GM18951 (cell line): Measurements from ENCODE around the gene MIF4GD.
A peak's percentile ranks its signal among the peaks of the same experiment; 100 is the strongest.

Source experiments
- POLR2A ChIP-seq: IDR thresholded peaks from 4 replicates; pipeline ENCODE4 v1.6.1; 2011; ENCODE audit warnings: mild to moderate bottlenecking; ENCODE audit not compliant: insufficient read length, insufficient read depth; ENCODE audit errors: extremely low read depth
- in situ Hi-C: fragments of 300-500 bp; cut with MboI; formaldehyde crosslinking; loops from one replicate; pipeline ENCODE4 v1.12.0; 2022; ENCODE audit warnings: low sequenced_read_pairs, mixed read lengths, inconsistent platforms; ENCODE audit not compliant: unreplicated experiment

The MIF4GD gene, protein sequence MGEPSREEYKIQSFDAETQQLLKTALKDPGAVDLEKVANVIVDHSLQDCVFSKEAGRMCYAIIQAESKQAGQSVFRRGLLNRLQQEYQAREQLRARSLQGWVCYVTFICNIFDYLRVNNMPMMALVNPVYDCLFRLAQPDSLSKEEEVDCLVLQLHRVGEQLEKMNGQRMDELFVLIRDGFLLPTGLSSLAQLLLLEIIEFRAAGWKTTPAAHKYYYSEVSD

DNA sequence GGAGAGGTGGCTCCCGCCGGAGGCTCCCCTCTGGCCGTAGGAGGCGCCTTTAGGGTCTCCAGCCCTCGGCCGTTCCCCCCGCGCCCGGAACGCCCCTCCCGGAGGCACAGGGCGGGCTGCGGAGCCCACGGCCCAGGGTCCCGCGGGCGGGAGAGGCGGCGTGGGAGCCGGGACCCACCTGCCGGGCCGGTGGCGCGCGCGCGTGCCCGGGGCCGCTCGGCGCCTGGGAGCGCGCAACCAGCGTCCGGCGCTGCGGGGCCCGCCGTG is at the start of gene MIF4GD:
TSS of gene MIF4GD (minus strand) at position 266 of the 267 bp plus-strand sequence. CDS start 1,036 bp downstream, outside the sequence.
- TF ChIP-seq POLR2A = peak; percentile 65
- in situ Hi-C loops = no loop called here

DNA sequence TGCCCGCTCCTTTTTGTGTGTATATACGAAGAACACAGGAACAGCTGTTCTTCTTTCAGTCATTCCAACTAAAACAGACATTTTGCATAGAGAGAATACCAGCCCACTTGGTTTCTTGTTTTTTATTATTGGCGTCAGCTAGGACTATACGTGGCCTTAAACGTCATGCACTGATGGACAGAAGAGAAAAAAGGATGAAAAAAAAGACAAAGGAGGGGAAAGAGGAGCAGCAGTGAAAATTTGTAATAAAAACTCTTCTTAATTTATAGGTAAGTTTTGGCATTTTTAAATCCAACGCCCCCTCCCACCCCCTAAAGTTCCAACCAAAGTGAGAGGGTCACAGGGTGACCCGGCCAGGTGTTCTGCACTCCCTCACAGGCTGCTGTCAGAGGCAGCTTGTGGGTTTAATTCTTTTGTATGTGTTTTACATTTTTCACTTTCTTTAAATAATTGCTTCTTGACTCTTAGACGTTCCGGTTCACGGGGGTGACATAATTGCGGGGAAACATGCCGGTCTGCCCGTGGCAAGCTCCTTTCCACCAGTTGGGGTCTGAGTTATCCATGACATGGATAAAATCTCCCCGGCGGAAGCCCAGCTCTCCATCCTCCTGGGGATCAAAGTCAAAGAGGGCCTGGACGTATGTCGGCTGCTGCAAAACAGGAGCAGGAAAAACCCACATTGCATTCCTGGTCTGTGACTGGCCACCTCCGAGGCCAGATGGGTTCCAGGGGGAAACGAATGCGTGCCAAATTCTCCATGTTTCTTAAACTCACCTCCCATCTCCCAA is 49.1 kb upstream of the MIF4GD start:
- TF ChIP-seq POLR2A = peak; percentile 36
- in situ Hi-C loops = no loop called here

GRCh38 chr17:75318615-75319222 is 47.7 kb upstream of the MIF4GD start:
- peak; percentile 16 for TF ChIP-seq POLR2A
- in situ Hi-C loops = no loop called here

DNA sequence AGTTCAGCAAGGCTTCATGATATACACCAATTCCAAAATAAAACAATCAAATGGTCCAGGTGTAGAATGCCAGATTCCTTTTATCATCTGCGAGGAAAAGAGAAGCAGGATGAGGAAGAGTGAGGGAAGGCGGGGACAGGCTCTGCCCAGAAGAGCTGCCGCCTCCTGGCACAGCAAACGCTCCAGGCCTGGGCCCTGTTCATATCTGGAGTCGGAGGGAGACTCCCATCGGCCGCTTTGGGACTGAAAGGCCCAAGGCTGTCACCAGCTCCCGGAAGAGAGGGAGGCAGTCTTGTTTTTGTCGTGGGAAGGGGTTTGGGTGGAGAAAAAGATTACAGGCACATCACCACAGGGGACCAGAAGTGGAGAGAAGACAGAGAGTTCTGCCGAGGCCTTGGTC is 47.2 kb upstream of the MIF4GD start:
- no peak for TF ChIP-seq POLR2A
- in situ Hi-C loops = no loop called here

DNA sequence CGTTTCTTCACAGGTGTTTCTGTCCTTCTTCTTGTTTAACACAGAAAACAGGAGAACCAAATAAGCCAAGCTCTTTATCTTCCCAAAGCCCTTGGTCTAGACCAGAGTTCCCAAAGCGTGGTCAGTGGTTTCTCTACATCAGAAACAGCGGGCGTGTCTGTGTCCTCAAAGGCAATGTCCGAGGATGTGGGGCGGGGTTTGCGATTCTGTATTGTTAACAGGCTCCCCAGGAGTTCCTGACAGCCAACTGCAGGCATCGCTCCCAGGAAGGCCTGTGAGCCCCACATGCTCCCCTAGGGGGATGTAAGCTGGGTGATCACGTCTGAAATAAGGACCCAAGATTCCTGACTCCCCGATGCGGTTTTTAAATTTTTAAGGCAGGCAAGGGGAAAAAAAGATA is 46.6 kb upstream of the MIF4GD start:
- TF ChIP-seq POLR2A = no peak
- in situ Hi-C loops = no loop called here

- no peak for TF ChIP-seq POLR2A
Observed at GRCh38 chr17:75316253-75316652, 45.2 kb upstream of the MIF4GD start.

DNA sequence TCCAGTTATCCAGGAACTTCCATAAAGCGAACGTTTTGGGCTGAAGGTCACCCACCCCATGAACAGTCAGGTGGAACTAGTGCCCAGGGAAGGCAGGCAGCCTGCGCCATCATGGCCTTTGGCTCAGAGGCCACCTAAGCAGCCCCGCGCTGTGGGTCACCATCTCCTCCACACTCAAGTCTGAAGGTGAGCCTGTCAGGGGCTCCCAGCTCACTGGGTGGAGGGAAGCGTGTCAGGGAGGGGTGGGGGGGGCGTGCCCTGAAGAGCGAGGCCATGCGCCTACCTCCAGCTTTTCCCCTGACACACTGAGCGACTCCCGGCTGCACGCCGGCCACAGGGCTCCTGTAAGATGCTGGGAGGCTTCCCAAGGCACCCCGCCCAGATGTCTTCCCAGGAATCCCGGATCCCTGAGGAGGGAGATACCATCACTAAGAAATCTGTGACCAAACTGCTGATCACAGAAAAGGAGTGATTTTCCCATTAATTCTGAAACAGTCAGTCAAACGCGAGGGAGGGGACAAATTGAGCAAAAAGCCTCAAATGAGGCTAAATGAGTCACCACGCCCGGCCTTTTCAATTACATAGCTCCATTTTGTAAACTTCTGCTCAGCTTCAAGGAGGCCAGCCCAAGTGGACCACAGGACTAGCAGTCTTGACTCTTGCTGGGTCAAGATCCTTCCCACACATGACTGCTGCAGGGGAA is 44.7 kb upstream of the MIF4GD start:
- in situ Hi-C loops = no loop called here
- TF ChIP-seq POLR2A = no peak

More at GRCh38 chr17:75316253-75316652, 45.2 kb upstream of the MIF4GD start:
- in situ Hi-C loops = no loop called here

- TF ChIP-seq POLR2A = no peak
- in situ Hi-C loops = no loop called here
Observed at GRCh38 chr17:75313941-75314551, 43.0 kb upstream of the MIF4GD start.

GRCh38 chr17:75308732-75309629 is 38.0 kb upstream of the MIF4GD start:
- in situ Hi-C loops = no loop called here
- TF ChIP-seq POLR2A = no peak

GRCh38 chr17:75307957-75308731 is 37.1 kb upstream of the MIF4GD start:
- in situ Hi-C loops = no loop called here
- TF ChIP-seq POLR2A = no peak

DNA sequence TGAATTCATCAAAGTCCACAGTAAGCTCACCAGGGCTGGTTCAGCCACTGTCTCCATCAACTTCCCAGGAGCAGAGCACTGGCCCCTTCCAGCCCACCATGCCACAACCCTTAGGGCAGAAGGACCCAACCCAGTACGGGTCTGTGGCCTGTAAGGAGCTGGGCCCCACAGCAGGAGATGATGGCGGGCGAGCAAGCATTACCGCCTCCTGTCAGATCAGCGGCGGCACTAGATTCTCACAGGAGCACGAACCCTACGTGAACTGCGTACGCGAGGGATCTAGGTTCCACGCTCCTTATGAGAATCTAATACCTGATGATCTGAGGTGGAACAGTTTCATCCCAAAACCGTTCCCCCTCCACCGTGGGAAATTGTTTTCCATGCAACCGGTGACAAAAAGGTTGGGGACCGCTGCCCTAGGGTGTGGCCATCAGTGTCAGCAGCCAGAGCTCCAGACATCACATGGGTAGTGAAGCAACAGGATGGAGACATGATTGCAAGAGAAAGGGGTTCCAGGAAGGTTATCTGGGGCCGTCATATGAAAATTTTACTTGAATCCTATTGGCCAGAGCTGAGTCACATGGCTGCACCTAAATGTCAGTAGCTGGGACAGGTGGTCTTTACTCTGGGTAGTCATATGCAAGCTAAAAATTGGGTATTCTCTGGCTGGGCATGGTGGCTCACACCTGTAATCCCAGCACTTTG is 30.6 kb upstream of the MIF4GD start:
- TF ChIP-seq POLR2A = no peak
- in situ Hi-C loops = no loop called here
